Cardiac muscle cell (in vitro differentiated cells and primary cell): ENCODE measurements around the gene FAM114A2. TPM values are rescaled to one million over a fixed set of nuclear protein-coding genes. Genes with fewer than 3 reads are reported as not detected.

ENCODE experiments used
- DNase-seq, 2 donors: peaks; one replicate each; pipeline versions ENCODE4 v3.0.0 to v3.0.0-alpha.2; 2010 to 2017; ENCODE audit warnings: low read depth in 1 of 2, low spot score in 1 of 2
- H3K27ac ChIP-seq: fragments of 200-600 bp; sonication (generic); 2 replicates; pipeline ENCODE4 v1.5.1; 2016
- H3K27me3 ChIP-seq: fragments of 200-600 bp; sonication (generic); 2 replicates; pipeline ENCODE4 v1.6.0; 2016; ENCODE audit warnings: control low read depth
- H3K36me3 ChIP-seq: fragments of 200-600 bp; sonication (generic); 2 replicates; pipeline ENCODE4 v1.5.1; 2016; ENCODE audit warnings: control low read depth
- H3K4me1 ChIP-seq: fragments of 200-600 bp; sonication (generic); 2 replicates; pipeline ENCODE4 v1.8.1; 2017; ENCODE audit warnings: low read depth, mild to moderate bottlenecking, mixed run types
- H3K4me3 ChIP-seq: fragments of 200-600 bp; sonication (generic); 2 replicates; pipeline ENCODE4 v1.5.1; 2016; ENCODE audit warnings: mild to moderate bottlenecking
- H3K9me3 ChIP-seq: fragments of 200-600 bp; sonication (generic); 2 replicates; pipeline ENCODE4 v1.5.1; 2017; ENCODE audit warnings: low read depth, mild to moderate bottlenecking, control low read depth
- polyA plus RNA-seq: library from polyadenylated mRNA; unstranded; fragments of >200 nt; fragmentation: Nextera tagmentation; extraction: Ambion mirVana; gene quantifications from 2 replicates; pipeline ENCODE4 v1.2.1, GENCODE V29; 2016
- total RNA-seq: library from RNA; depleted of rRNA; stranded (reverse); fragments of >200 nt; gene quantifications from 2 replicates; pipeline ENCODE4 v1.2.3, GENCODE V29; 2016
- TF ChIP-seq, protein P1 (sequence below): IDR thresholded peaks from 2 replicates; pipeline ENCODE4 v1.5.1; 2012; ENCODE audit warnings: low read depth, mild to moderate bottlenecking, low read length

The FAM114A2 gene
- total and polyA plus RNA-seq, 2 experiments from 2014 or later, result 10.3 to 13.6 TPM

DNA sequence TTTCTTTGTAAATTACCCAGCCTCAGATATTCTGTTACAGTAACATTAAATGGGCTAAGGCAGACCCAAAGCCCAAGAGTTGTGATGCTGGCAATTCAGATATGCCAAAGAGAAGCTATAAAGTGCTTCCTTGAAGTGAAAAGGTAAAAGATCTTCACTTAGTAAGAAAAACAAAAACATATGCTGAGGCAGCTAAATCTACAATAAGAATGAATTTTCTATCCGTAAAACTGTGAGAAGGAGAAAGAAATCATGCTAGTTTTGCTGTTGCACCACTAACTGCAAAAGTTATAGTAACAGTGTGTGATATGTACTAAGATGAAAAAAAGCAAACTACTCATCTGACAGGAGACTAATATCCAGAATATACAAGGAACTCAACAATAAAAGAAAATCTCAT, 39.9 kb downstream of the FAM114A2 start:
- Histone ChIP-seq H3K27ac (no peak overlapping the region), H3K9me3 (no peaks in the 10 kb centered on the region), H3K36me3 (peaks cover 15% of the 10 kb centered on the region), H3K27me3 (no peaks in the 10 kb centered on the region), H3K4me1 (no peaks in the 10 kb centered on the region), H3K4me3 (no peak overlapping the region)
- DNase-seq, result no peak
- TF ChIP-seq, protein P1, sequence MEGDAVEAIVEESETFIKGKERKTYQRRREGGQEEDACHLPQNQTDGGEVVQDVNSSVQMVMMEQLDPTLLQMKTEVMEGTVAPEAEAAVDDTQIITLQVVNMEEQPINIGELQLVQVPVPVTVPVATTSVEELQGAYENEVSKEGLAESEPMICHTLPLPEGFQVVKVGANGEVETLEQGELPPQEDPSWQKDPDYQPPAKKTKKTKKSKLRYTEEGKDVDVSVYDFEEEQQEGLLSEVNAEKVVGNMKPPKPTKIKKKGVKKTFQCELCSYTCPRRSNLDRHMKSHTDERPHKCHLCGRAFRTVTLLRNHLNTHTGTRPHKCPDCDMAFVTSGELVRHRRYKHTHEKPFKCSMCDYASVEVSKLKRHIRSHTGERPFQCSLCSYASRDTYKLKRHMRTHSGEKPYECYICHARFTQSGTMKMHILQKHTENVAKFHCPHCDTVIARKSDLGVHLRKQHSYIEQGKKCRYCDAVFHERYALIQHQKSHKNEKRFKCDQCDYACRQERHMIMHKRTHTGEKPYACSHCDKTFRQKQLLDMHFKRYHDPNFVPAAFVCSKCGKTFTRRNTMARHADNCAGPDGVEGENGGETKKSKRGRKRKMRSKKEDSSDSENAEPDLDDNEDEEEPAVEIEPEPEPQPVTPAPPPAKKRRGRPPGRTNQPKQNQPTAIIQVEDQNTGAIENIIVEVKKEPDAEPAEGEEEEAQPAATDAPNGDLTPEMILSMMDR, result no peak

DNA sequence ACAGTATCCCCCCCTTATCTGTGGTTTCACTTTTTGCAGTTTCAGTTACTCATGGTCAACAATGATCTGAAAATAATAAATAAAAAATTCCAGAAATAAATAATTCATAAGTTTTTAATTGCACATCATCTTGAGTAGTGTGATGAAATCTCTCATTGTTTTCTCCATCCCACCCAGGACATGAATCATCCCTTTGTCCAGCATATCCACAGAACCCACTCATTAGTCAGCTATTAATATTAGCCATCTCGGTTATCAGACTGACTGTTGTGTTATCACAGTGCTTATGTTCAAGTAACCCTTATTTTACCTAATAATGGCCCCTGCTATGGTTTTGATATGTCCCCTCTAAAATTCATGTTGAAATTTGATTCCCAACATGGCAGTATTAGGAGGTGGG, 40.7 kb downstream of the FAM114A2 start:
- TF ChIP-seq, protein P1, result no peak
- Histone ChIP-seq H3K36me3 (peaks cover 15% of the 10 kb centered on the region), H3K4me3 (no peak overlapping the region), H3K27me3 (no peaks in the 10 kb centered on the region), H3K9me3 (no peaks in the 10 kb centered on the region), H3K27ac (no peak overlapping the region), H3K4me1 (no peaks in the 10 kb centered on the region)
- DNase-seq, result peak in 1 of 2 donors; percentile 38

DNA sequence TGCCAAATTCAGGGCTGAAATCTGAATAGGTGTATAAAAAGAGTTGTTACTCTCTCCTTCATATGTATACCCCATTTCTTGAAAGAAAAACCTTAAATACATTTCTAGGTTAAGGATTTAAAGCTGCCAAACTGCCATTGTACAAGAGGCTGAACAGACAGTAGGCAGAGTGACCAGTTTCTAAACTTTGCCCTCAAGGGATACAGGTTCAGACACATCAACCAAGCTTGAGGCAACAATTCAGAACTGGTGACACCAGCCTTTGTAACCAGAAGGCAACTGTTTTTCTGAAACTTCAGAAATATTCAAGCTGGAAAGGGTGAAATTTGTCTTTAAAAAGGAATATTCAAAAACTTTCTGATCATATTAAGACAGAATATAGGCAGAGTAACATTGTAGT, 47.5 kb downstream of the FAM114A2 start:
- Histone ChIP-seq H3K27me3 (no peaks in the 10 kb centered on the region), H3K27ac (no peak overlapping the region), H3K9me3 (no peaks in the 10 kb centered on the region), H3K36me3 (peaks cover 8% of the 10 kb centered on the region), H3K4me3 (no peak overlapping the region), H3K4me1 (no peaks in the 10 kb centered on the region)
- DNase-seq, result no peak
- TF ChIP-seq, protein P1, result no peak

DNA sequence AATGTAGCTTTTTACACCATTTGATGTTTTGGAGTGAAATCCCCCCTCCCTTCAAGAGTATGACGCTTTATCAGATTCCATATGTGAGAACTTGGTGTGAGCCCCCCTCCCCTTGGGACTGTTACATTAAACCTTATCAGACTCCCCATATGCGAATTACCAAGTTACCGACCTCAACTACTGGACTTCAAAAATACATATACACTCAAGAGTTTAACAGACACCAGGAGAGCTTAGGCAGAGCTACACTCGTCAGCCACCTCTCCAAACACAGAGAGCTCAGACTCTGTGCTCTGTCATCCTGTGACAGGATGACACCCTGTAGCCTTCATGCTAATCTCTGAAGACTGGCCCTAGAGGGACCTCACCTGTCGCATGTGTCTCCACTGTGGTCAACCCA, 50.2 kb downstream of the FAM114A2 start:
- no peak overlapping the region for H3K4me3 ChIP-seq
- no peaks in the 10 kb centered on the region for H3K4me1 ChIP-seq
- no peaks in the 10 kb centered on the region for H3K9me3 ChIP-seq
- no peak overlapping the region for H3K27ac ChIP-seq
- DNase-seq, result no peak
- H3K36me3 ChIP-seq, result peaks cover 8% of the 10 kb centered on the region
- TF ChIP-seq, protein P1, result no peak
- no peaks in the 10 kb centered on the region for H3K27me3 ChIP-seq

DNA sequence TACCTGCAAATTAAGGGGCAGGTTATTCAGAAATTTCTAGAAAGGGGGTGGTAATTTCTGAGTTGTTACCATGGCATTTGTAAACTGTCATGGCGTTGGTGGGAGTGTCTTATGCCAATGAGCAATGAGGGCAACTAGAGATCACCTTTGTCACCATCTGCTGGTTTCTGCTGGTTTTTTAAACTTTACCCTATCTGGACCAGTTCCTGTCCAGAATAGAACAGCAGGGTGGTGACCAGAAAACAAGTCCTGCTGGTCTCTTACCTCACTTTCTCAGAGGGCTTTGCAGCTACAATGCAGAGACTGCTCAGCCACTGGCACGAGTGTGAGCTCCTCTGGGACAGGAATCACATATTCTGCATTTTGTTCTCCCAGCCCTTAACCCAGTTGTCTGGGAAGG, 51.4 kb downstream of the FAM114A2 start:
- Histone ChIP-seq H3K27me3 (no peaks in the 10 kb centered on the region), H3K9me3 (no peaks in the 10 kb centered on the region), H3K36me3 (peaks cover 3% of the 10 kb centered on the region), H3K4me1 (no peaks in the 10 kb centered on the region), H3K27ac (no peak overlapping the region), H3K4me3 (no peak overlapping the region)
- DNase-seq, result no peak
- TF ChIP-seq, protein P1, result no peak

DNA sequence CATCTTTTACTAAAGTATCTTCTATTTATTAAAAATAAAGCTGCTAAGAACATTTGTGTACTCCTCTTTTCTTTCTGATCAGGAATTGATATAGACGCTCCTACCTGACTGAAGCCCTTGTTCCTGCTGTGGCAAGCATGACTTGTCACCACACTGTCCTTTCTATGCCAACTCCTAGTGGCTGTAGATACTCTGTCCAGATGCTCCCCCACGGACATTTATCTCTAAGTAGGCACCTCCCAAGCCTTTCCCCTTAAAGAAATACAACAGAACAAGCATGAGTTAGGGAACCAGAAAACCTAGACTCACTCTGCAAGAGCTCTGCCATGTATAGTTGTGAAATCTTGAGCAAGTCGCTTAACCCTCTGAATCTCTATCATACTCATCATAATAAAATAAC, 53.2 kb downstream of the FAM114A2 start:
- Histone ChIP-seq H3K4me1 (no peaks in the 10 kb centered on the region), H3K9me3 (no peaks in the 10 kb centered on the region), H3K36me3 (no peaks in the 10 kb centered on the region), H3K27me3 (no peaks in the 10 kb centered on the region), H3K27ac (no peak overlapping the region), H3K4me3 (no peak overlapping the region)
- TF ChIP-seq, protein P1, result no peak
- no peak for DNase-seq
